Fibroblast of lung (primary cell): ENCODE results near the gene PAFAH2.

ENCODE experiments used
- CTCF ChIP-seq, 2 donors: IDR thresholded peaks in 1 of 2; conservative IDR thresholded peaks in 1 of 2; 1 replicate in 1 of 2; 2 replicates in 1 of 2; pipeline ENCODE4 v1.5.1; 2011 to 2012; ENCODE audit warnings: low read length in 2 of 2, control low read depth in 1 of 2, inconsistent platforms in 1 of 2, low read depth in 1 of 2, mild to moderate bottlenecking in 1 of 2
- EZH2 ChIP-seq: IDR thresholded peaks from 2 replicates; pipeline ENCODE4 v1.5.1; 2012; ENCODE audit warnings: low read length, control low read depth, mild to moderate bottlenecking; ENCODE audit errors: missing control alignments

- TF ChIP-seq CTCF (conservative IDR thresholded peaks at IDR 0.05 in 1 of 2, IDR thresholded peaks at IDR 0.05 in 1 of 2; ENCODE audit: low read depth in 1 of 2, low read length in 2 of 2) = no peak
- TF ChIP-seq EZH2 = no peak
These were observed 70.2 kb downstream of the PAFAH2 start for GRCh38 chr1:25927521-25928265.
